ENCODE results near the gene OR6V1. TPM values are rescaled to one million over a fixed set of nuclear protein-coding genes. Genes with fewer than 3 reads are reported as not detected.

OR6V1 gene
- total and polyA plus RNA-seq, 8 donors = not detected

DNA sequence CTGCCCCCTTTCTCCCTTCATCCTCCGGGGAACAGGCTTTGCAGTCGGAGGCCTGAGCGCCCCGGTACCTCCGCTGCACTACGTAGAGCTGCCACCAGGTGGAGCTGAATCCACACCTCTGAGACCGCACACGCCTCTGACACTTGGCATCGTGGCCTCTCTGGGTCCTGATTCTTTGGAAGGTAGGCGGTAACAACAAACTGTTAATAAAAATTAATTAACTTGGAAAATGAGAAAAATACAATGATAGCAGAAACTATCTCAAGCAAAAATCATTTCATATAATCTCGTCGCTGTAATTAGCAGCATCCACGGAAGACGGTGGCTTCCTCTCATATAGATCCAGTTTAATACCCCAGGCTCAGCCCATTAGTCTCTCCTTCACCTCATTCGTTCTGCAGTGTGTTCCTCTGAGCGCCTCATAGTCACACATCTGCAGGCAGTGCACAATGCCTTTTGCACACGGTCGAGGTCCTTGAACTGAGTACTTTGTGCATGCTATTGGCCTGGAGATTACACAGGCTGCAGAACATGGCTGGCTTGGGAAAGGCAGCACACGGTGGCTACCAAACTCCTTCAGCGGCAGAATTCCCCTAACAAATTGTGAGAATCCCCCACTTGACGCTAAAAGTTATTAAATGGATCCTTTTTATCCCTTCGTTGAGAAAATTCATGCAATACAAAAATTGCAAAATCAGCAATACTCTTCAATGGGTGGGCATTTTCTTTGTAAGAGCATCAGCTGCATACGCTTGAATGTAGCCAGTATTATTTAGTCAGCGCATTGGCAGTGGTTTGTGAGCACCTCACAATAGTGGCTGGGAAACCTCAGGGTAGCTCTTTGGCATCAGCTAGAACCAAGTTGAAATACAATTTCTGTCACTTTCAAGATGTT lies 43.9 kb upstream of the OR6V1 start:
- Histone ChIP-seq H3K27ac (no peak overlapping the region), H3K4me3 (no peak overlapping the region), H3K27me3 (peaks cover 0 to 12% (median 0%) of the 10 kb centered on the region in 3 donors), H3K9me3 (no peaks in the 10 kb centered on the region), H3K36me3 (no peaks in the 10 kb centered on the region), H3K4me1 (peaks cover 0 to 6% (median 3%) of the 10 kb centered on the region in 4 donors)
- peak; percentile 84 to 92 for DNase-seq
- TF ChIP-seq EP300 (IDR thresholded peaks at IDR 0.05) (no peak), POLR2A (IDR thresholded peaks at IDR 0.05) (no peak), CTCF (IDR thresholded peaks at IDR 0.05) (peak in 6 of 7 experiments; percentile 38 to 97 (median 94)), POLR2AphosphoS5 (IDR thresholded peaks at IDR 0.05) (peak in 1 of 3 donors; percentile 20)
- intact Hi-C loops (cut with DNase I; ENCODE audit: low total_unique reads) = loop anchor here (5.0 kb wide), 2 partner anchors 126 to 209 kb away; no protein-coding TSS in a partner anchor
- WGBS, 5 donors = 38 to 41% (median 40%) methylated on average over 24 of the region's 24 CpGs

DNA sequence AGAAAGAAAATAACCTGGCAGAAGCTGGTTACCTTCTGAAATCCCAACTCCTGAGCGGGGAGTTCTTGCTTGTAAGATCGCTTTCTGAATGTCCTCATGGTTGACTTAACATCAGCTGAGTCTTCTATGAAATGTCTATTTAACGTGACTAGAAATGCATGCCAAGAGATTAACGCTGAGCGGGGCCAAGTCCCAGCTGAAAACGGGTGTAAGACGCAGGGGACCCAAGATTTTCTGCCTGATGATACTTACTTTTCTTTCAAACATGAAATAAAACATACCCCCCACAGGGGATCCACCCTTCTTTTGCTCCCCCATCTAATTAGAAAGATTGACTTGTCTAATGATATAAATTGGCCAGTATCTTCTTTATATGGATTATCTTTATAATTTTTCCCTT lies 40.1 kb upstream of the OR6V1 start:
- DNase-seq = no peak
- peaks cover 0 to 12% (median 2%) of the 10 kb centered on the region in 4 donors for H3K4me1 ChIP-seq
- no peaks in the 10 kb centered on the region for H3K36me3 ChIP-seq
- intact Hi-C loops (cut with DNase I; ENCODE audit: low total_unique reads) = loop anchor here (5.0 kb wide), 1 partner anchor 195 kb away; no protein-coding TSS in a partner anchor
- no peak overlapping the region for H3K27ac ChIP-seq
- TF ChIP-seq CTCF (IDR thresholded peaks at IDR 0.05) (no peak), POLR2AphosphoS5 (IDR thresholded peaks at IDR 0.05) (no peak), POLR2A (IDR thresholded peaks at IDR 0.05) (no peak), EP300 (IDR thresholded peaks at IDR 0.05) (no peak)
- 79 to 89% (median 81%) methylated on average over 7 of the region's 7 CpGs for WGBS, 5 donors
- peaks cover 0 to 5% (median 0%) of the 10 kb centered on the region in 3 donors for H3K27me3 ChIP-seq
- H3K4me3 ChIP-seq = no peak overlapping the region
- no peaks in the 10 kb centered on the region for H3K9me3 ChIP-seq

DNA sequence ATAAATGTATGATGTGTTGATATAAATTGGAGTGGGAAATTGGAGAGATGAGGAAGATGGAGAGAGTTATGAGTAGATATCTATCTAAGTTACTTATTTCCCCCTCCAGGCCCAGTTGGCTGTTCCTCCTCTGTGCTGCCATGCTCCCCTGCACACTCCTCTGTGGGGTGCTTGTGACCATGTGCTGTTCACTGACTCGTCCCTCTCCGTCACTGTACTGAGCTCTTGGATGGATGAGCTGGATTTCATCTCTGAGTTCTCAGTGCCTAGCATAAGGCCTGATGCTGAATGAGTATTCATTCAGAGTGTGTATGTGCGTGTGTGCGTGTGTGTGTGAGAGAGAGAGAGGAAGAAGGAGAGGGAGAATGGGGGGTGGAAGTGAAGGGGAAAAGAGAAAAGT lies 39.7 kb upstream of the OR6V1 start:
- H3K27ac ChIP-seq = no peak overlapping the region
- intact Hi-C loops (cut with DNase I; ENCODE audit: low total_unique reads) = loop anchor here (5.0 kb wide), 1 partner anchor 195 kb away; no protein-coding TSS in a partner anchor
- H3K36me3 ChIP-seq = no peaks in the 10 kb centered on the region
- 87 to 91% (median 88%) methylated on average over 4 of the region's 4 CpGs for WGBS, 5 donors
- no peaks in the 10 kb centered on the region for H3K9me3 ChIP-seq
- TF ChIP-seq POLR2AphosphoS5 (IDR thresholded peaks at IDR 0.05) (no peak), EP300 (IDR thresholded peaks at IDR 0.05) (no peak), CTCF (IDR thresholded peaks at IDR 0.05) (no peak), POLR2A (IDR thresholded peaks at IDR 0.05) (no peak)
- no peak for DNase-seq
- peaks cover 0 to 4% (median 0%) of the 10 kb centered on the region in 3 donors for H3K27me3 ChIP-seq
- no peak overlapping the region for H3K4me3 ChIP-seq
- peaks cover 0 to 12% (median 2%) of the 10 kb centered on the region in 4 donors for H3K4me1 ChIP-seq

DNA sequence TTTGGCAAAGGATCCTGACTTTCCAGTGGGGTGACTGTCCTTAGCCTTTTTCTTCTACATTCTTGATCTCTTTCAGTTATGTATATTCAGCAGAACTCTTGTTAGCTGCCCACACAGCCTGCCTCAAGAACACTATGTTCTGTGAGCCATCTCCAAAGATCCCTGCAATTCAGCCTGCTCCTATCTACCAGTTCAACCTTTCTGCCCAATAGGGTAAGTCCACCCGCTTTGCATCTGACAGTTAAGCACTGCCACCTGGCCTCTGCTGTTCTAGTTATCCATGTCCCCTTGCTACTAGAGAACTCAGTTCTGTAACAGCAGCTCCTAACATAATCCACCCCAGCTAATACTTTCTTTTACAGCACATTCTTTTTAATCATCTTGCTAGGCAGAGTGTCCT lies 38.7 kb upstream of the OR6V1 start:
- intact Hi-C loops (cut with DNase I; ENCODE audit: low total_unique reads) = loop anchor here (5.0 kb wide), 1 partner anchor 194 kb away; no protein-coding TSS in a partner anchor
- WGBS, 5 donors = 68 to 80% (median 71%) methylated on average over 1 of the region's 1 CpG
- Histone ChIP-seq H3K4me1 (peaks cover 0 to 12% (median 0%) of the 10 kb centered on the region in 4 donors), H3K9me3 (no peaks in the 10 kb centered on the region), H3K27ac (peak overlapping the region in 2 of 5 donors; percentile 1 to 32), H3K36me3 (no peaks in the 10 kb centered on the region), H3K4me3 (no peak overlapping the region), H3K27me3 (no peaks in the 10 kb centered on the region)
- TF ChIP-seq POLR2AphosphoS5 (IDR thresholded peaks at IDR 0.05) (no peak), CTCF (IDR thresholded peaks at IDR 0.05) (no peak), POLR2A (IDR thresholded peaks at IDR 0.05) (no peak), EP300 (IDR thresholded peaks at IDR 0.05) (no peak)
- no peak for DNase-seq

Data from stomach (tissue), 9 donors.